ENCODE results near the gene FRMPD1.

DNA sequence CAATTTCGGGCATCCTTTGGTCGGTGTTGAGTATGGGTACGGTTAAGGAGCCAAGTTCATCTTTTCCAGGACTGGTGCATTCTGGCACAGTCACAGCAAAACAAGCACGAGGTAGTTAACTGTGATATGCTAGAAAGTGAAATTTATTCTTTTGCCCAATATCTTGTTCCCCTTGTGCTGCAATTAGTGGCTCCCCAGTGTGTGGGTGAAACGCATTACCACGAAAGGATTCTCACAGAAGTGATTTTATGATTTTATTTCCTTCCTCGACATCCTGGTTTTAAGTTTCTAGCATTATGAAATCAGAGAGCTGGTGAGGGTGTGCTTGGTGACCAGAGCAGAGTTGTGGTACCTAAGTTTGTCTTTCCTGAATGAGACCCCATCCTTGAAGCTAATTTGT, 1.5 kb downstream of the FRMPD1 start:
- TF ChIP-seq RB1 (IDR thresholded peaks at IDR 0.05; ENCODE audit: borderline replicate concordance) (no peak), EP300 (IDR thresholded peaks at IDR 0.05; ENCODE audit: borderline replicate concordance in 1 of 2, control insufficient read depth in 1 of 2, low read depth in 2 of 2, low read length in 2 of 2) (no peak), POLR2AphosphoS5 (IDR thresholded peaks at IDR 0.05; ENCODE audit: low read length) (no peak), PAX5 (IDR thresholded peaks at IDR 0.05; ENCODE audit: borderline replicate concordance, low read depth, low read length) (no peak), TCF12 (IDR thresholded peaks at IDR 0.05; ENCODE audit: low read depth, low read length) (no peak)
- TF ChIP-seq, protein P1, sequence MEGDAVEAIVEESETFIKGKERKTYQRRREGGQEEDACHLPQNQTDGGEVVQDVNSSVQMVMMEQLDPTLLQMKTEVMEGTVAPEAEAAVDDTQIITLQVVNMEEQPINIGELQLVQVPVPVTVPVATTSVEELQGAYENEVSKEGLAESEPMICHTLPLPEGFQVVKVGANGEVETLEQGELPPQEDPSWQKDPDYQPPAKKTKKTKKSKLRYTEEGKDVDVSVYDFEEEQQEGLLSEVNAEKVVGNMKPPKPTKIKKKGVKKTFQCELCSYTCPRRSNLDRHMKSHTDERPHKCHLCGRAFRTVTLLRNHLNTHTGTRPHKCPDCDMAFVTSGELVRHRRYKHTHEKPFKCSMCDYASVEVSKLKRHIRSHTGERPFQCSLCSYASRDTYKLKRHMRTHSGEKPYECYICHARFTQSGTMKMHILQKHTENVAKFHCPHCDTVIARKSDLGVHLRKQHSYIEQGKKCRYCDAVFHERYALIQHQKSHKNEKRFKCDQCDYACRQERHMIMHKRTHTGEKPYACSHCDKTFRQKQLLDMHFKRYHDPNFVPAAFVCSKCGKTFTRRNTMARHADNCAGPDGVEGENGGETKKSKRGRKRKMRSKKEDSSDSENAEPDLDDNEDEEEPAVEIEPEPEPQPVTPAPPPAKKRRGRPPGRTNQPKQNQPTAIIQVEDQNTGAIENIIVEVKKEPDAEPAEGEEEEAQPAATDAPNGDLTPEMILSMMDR (IDR thresholded peaks at IDR 0.05 in 2 of 3, conservative IDR thresholded peaks at IDR 0.05 in 1 of 3; ENCODE audit: control insufficient read depth in 2 of 3, extremely low read depth in 1 of 3, insufficient read depth in 1 of 3, low read depth in 3 of 3, low read length in 3 of 3), result no peak
- TF ChIP-seq, protein P2, sequence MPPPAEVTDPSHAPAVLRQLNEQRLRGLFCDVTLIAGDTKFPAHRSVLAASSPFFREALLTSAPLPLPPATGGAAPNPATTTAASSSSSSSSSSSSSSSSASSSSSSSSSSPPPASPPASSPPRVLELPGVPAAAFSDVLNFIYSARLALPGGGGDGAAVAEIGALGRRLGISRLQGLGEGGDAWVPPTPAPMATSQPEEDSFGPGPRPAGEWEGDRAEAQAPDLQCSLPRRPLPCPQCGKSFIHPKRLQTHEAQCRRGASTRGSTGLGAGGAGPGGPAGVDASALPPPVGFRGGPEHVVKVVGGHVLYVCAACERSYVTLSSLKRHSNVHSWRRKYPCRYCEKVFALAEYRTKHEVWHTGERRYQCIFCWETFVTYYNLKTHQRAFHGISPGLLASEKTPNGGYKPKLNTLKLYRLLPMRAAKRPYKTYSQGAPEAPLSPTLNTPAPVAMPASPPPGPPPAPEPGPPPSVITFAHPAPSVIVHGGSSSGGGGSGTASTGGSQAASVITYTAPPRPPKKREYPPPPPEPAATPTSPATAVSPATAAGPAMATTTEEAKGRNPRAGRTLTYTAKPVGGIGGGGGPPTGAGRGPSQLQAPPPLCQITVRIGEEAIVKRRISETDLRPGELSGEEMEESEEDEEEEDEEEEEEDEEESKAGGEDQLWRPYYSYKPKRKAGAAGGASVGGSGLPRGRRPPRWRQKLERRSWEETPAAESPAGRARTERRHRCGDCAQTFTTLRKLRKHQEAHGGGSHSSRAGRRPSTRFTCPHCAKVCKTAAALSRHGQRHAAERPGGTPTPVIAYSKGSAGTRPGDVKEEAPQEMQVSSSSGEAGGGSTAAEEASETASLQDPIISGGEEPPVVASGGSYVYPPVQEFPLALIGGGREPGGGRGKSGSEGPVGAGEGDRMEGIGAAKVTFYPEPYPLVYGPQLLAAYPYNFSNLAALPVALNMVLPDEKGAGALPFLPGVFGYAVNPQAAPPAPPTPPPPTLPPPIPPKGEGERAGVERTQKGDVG (CRISPR knock-in tag; IDR thresholded peaks at IDR 0.05), result no peak

All from GM12878 (cell line).